ENCODE measurements around the gene FPGS.

FPGS gene

DNA sequence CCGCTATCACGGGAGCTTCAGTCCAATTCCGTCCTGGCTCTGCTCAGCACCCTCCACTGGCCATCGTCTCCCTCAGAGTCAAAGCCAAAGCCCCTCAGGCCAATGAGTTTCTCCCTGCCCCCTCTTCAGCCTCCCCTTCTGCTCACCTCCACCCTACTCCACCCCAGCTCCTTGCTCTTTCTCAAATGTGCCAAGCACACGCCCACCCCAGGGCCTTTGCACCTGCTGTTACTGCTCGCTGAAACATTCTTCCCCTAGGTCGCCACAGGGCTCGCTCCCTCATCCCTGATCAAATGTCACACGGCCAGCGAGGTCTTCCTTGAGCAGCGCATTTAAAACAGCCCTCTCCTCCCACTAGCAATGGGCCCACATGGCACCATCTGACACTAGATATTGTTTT lies 58.1 kb downstream of the FPGS start:
- DNase-seq (ENCODE audit: low spot score), result no peak
- TF ChIP-seq, protein P1, sequence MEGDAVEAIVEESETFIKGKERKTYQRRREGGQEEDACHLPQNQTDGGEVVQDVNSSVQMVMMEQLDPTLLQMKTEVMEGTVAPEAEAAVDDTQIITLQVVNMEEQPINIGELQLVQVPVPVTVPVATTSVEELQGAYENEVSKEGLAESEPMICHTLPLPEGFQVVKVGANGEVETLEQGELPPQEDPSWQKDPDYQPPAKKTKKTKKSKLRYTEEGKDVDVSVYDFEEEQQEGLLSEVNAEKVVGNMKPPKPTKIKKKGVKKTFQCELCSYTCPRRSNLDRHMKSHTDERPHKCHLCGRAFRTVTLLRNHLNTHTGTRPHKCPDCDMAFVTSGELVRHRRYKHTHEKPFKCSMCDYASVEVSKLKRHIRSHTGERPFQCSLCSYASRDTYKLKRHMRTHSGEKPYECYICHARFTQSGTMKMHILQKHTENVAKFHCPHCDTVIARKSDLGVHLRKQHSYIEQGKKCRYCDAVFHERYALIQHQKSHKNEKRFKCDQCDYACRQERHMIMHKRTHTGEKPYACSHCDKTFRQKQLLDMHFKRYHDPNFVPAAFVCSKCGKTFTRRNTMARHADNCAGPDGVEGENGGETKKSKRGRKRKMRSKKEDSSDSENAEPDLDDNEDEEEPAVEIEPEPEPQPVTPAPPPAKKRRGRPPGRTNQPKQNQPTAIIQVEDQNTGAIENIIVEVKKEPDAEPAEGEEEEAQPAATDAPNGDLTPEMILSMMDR (IDR thresholded peaks at IDR 0.05; ENCODE audit: extremely low read depth, insufficient read depth, missing control alignments), result no peak
- in situ Hi-C loops (cut with MboI; ENCODE audit: low pct_unique_long_range_greater_than_20kb, low sequenced_read_pairs, unreplicated experiment), result no loop called here

DNA sequence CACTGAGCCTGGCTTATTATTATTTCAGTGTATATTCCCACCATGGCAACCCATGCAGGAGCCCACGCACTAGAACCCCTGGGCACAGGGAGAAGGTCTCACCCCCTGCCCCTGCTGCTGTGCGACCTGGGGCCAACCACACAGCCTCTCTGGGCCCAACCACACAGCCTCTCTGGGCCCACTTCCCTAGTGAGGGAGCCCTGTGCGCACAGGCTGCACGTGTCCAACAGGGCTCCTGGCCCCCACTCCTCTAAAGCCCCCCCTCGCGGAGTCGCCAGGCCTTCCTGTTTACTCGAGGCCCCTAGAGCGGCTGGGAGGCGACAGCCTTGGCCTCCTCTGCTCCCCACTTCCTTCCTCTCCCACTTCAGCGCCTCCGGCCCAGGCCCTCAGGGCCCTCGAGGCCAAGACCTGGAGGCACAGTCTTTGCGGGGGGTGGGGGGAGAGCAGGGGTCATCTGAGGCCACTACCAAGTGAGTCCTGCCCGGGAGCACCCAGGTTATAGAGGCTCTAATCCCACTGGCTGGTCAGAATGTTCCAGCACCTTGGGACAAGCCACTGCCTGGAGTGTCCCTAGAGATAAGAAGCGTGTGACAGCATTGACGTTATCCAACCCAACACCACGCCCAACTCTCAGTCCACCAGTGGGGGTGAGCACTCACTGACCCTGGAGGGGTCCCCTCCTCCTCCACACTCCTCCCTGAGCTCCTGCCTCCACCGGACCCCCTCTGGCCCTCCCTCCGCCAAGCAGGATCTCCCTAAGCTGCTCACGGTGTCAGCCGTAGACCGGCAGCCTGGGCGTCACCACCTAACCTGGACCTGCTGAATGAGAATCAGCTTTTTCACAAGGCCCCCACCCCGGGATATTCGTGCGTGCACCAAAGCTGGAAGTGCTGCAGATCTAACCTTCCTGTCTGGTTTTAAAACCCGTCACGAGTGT lies 59.7 kb downstream of the FPGS start:
- DNase-seq (ENCODE audit: low spot score), result no peak
- TF ChIP-seq, protein P1 (IDR thresholded peaks at IDR 0.05; ENCODE audit: extremely low read depth, insufficient read depth, missing control alignments), result no peak
- in situ Hi-C loops (cut with MboI; ENCODE audit: low pct_unique_long_range_greater_than_20kb, low sequenced_read_pairs, unreplicated experiment), result no loop called here

DNA sequence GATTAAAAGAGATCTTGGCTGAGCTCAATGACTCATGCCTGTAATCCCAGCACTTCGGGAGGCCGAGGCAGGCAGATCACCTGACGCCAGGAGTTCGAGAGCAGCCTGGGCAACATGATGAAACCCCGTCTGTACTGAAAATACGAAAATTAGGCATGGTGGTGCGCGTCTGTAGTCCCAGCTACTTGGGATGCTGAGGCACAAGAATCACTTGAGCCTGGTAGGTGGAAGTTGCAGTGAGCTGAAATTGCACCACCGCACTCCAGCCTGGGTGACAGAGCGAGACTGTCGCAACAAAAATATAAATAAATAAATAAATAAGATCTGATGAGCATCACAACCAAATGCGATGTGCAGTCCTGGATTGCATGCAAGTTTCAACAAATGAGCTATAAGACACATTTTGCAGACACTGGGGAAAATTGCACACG lies 60.5 kb downstream of the FPGS start:
- DNase-seq (ENCODE audit: low spot score), result no peak
- TF ChIP-seq, protein P1 (IDR thresholded peaks at IDR 0.05; ENCODE audit: extremely low read depth, insufficient read depth, missing control alignments), result no peak
- in situ Hi-C loops (cut with MboI; ENCODE audit: low pct_unique_long_range_greater_than_20kb, low sequenced_read_pairs, unreplicated experiment), result no loop called here

Data from GM13977 (cell line).